NCI-H1417 (cell line): Measurements from ENCODE around the gene DDX10.

Experiments used
- DNase-seq, 3 experiments: peaks; one replicate each; lab custom pipeline; 2025; lab: John Stamatoyannopoulos, UW

DDX10 gene

DNA sequence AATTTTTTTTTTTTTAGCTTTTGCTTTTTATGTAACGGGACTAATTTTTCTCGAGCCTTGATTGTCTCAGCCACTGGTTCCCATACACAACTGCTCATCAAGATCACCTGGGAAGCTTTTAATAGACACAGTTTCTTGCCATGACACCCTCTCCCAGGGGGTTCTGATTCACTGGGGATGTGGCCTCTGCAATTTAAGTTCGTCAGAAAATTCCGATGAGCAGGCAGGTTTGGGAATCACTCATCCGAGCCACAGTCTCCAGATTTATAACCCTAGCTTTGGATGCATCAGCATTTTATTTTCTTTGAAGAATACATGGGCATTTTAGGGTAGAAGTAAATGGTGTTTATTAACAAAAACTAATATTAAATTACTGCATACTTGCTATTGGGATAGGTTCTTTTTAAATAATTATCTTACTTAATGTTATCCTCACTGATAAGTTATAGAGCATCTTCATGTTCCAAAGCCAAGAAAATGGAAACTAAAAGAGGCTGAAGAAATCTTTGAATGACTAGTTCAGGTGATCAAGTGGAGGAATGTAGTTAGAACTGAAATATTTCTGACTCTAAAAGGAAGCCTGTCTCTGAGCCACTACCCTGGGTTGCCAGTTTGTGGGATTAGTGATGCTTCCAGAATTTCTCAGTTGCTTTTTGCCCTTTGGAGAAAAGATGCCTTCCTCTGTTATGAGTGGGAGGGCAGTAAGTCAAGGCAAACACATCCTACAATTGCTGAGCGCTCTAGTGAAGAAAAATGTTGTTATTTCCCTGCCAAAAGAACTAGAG, 319.0 kb downstream of the DDX10 start:
- no peak for DNase-seq

DNA sequence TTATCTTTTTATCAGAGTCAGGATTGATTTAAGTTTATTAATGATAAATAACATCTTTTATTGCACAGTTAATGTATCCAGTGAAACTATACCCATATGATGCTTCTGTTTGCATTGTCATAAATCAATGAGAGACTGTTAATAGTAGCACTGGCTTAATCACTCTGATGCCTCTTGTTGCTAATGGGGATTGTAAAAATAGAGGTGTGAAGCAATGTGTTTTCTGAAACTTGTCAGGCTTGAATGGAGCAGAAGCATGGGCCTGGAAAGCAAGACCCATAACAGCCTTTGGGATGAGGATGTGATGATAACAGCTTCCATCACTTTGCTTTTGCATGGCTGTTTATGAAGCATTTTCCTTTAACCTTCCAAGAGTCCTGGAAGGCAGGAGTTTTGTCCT, 319.7 kb downstream of the DDX10 start:
- peak in 2 of 3 experiments; percentile 36 to 73 for DNase-seq

DNA sequence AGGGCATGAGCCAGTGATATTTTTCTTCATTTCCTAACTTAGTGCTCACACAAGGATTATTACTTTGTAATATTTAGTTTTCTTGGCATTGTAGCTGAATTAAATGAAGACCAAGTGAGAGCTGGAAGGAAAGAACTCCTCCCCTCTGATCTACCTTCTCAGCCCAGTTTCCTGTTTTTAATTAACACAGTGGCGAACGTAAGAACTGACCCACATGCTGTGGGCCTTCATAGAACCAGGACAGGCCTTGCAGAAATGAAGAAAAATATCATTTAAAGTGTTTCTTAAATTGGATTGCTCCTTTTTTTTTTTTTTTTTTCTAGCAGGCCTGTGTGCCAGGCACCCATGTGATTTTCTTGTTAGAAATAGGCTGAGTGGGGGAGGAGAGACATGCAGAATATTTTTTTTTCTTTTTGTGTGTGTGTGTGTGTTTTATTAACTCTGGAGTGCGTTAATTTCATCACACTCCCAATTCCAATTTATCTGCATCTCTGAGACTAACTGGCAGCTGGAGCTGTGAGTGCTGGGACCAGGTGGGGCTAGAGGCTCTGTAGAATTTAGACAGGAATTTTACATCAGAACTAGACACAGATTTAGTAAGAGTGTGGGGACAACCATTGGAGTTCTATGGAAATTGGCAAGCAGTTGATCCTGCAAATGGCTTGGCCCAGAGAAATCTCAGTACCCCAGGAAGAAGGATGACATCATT, 320.5 kb downstream of the DDX10 start:
- DNase-seq: peak in 1 of 3 experiments; percentile 32

DNA sequence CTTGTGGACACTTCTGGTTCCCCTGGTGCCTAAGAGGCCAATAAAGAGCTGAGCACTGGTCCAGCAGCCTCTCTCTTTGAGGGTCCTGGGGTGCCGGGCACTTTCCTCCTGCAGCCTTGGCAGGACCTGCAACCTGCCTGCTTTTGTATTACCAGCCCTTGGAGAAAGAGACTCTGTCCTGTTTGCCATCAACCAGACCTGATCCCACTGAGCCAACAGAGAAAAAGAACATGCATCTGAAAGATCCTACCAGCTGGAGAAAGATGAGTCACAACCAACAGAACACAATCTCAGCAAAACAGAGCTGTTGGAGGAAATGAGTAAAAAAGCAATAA, 321.0 kb downstream of the DDX10 start:
- DNase-seq: no peak
